HG03280 (cell line): Measurements from ENCODE around the gene PIGZ.

Source experiments
- ATAC-seq: cut with Tn5 transposase; IDR thresholded peaks from one replicate; pipeline ENCODE4 v1.9.1; 2021; ENCODE audit warnings: mild to moderate bottlenecking, moderate library complexity; ENCODE audit not compliant: unreplicated experiment

PIGZ gene

GRCh38 chr3:197001972-197002700, 33.5 kb upstream of the PIGZ start:
- ATAC-seq: peak; percentile 13

GRCh38 chr3:197001106-197001971, 32.7 kb upstream of the PIGZ start:
- ATAC-seq: no peak

- no peak for ATAC-seq
Observed at GRCh38 chr3:197000211-197000610, 31.6 kb upstream of the PIGZ start.

GRCh38 chr3:196998966-196999760, 30.5 kb upstream of the PIGZ start:
- no peak for ATAC-seq

- ATAC-seq: no peak
Observed at GRCh38 chr3:196997311-196997710, 28.7 kb upstream of the PIGZ start.

- ATAC-seq: no peak
Observed at GRCh38 chr3:196996454-196997265, 28.0 kb upstream of the PIGZ start.

- ATAC-seq: no peak
Observed at GRCh38 chr3:196995646-196996355, 27.2 kb upstream of the PIGZ start.

- no peak for ATAC-seq
Observed at GRCh38 chr3:196995027-196995426, 26.4 kb upstream of the PIGZ start.

- ATAC-seq: no peak
Observed at GRCh38 chr3:196994056-196994455, 25.4 kb upstream of the PIGZ start.

GRCh38 chr3:196992461-196993065, 23.9 kb upstream of the PIGZ start:
- ATAC-seq: no peak

GRCh38 chr3:196991581-196992460, 23.2 kb upstream of the PIGZ start:
- ATAC-seq: no peak

- no peak for ATAC-seq
Observed at GRCh38 chr3:196990601-196991007, 22.0 kb upstream of the PIGZ start.

GRCh38 chr3:196989721-196990262, 21.2 kb upstream of the PIGZ start:
- ATAC-seq: no peak

- no peak for ATAC-seq
Observed at GRCh38 chr3:196988241-196989029, 19.8 kb upstream of the PIGZ start.

GRCh38 chr3:196987022-196987421, 18.4 kb upstream of the PIGZ start:
- no peak for ATAC-seq

- ATAC-seq: no peak
Observed at GRCh38 chr3:196985954-196986885, 17.6 kb upstream of the PIGZ start.
